NCI-H226 (cell line): ENCODE data around the gene LTB4R2.
"Not testable (repeated sequence)": the region's sequence is repeated elsewhere in the genome, so short reads cannot be mapped to it uniquely, and the experiment has no call there.

Source experiments
- DNase-seq: peaks from one replicate; pipeline ENCODE4 v3.0.0-alpha.2; 2015

The LTB4R2 gene

DNA sequence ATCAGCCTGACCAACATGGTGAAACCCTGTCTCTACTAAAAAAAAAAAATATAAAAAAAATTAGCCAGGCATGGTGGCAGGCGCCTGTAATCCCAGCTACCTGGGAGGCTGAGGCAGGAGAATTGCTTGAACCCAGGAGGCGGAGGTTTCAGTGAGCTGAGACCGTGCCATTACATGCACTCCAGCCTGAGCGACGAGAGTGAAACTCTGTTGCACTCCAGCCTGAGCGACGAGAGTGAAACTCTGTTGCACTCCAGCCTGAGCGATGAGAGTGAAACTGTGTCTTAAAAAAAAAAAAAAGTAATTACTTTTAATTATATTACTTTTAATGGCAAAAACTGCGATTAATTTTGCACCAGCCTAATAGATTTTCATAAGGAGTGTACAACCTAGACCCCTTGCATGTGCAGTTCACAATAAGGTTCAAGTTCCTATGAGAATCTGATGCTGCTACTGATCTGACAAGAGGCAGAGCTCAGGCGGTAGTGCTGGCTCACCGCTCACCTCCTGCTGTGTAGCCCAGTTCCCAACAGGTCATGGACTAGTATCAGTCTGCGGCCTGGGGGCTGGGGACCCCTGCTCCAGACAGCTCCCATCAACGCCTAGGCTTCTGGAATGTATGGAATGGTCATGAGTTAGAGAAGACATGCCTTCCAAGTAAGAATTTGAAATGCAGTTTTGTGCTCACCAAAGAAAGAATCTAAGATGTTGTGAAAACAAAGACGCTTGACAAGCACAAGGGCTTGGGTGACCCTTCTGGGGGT, 11.5 kb downstream of the LTB4R2 start:
- DNase-seq: no peak

DNA sequence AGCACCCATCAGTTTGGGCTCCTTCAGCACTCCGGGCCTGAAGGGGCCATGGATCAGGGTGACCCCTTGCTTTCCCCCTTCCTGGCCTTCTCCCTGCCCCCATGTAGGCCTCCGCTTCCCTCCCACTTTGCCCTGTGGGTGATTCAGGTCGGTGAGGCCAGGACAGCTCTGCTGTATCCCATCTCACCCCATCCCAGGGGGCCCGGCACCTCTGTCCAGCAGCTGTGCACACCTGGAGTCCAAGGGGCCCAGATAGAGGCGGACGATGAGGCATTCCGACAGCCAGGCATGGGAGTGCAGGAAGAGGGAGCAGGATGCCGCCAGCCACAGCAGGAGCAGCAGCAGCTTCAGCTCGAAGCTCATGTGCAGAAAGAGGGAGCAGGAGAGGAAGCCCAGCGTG, 12.7 kb downstream of the LTB4R2 start:
- no peak for DNase-seq

DNA sequence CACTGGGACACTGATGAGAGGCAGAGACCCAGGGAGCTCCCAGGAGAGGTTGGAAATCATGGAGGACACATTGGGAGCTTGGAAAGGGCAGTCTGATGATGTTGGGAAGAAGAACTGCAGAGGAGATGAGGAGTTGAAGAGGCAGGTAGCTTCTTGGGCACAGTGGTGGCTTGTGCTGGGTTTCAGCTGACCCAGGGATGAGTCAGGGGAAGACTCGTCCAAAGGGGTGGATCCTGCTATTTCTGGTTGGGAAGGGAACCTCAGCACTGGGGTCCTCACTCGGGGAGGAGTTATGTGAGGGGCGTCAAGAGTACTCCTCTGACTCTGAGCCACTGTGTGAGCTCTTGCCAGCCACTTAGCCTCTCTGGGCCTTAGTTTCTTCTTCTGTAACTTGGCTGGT, 13.4 kb downstream of the LTB4R2 start:
- no peak for DNase-seq

DNA sequence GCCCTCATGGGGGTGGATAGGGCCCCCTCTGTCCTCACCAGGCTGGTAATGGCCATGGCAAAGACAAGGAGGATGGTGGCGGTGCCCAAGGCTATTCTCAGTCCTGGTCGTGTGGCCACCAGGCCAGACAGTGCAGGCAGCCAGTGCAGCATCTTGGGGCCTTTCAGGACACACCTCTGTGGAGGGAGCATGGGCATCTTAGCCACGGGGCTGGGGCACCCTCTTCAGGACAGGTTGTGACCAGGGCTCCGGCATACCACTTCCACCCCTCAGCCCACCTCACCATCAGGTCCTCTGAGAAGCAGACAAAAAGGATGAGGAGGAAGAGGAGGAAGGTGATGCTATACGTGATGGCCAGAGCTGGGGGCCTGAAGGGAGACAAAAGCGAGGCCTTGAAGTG, 14.1 kb downstream of the LTB4R2 start:
- no peak for DNase-seq

DNA sequence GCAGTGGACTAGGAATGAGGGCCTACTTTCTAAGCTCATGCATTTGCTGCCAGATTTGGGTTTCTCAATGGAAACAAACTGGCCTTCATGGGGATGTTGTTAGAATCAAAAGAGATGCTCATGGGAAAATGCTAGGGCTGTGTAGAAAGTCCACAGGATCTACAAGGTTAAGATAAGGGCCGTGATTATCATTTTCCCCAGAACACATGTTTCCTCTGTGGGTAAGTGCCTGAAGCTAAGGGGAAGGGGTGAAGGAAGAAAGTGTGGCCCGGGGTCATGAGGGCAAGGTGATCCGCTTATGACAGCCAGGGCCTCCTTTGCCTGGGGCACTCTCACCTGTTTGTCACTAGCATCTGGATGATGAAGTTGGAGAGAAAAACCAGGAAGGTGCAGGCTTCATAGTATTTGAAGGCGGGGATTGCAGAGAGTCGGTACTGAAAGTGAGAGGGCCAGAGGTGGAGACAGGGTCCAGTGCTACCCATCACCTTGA, 15.1 kb downstream of the LTB4R2 start:
- DNase-seq: no peak

DNA sequence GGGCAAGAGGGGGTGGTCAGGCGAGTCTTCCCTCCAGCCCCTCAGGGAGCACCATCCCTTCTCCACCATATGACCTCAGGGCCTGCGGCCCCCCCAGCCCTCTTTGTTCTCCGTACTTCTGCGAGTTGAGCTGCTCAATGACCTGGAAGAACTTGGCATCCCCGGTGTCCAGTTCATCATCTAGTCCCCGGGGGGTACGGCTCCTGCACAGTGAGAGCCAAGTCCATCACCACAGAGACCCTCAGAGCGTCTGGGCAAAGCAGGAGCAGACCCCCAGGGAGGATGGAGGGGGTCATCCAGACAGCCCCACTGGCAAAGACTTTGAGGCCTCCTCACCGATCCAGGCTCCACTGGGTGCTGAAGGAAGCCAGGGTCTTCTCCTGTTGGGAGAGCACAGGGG, 16.0 kb downstream of the LTB4R2 start:
- no peak for DNase-seq

DNA sequence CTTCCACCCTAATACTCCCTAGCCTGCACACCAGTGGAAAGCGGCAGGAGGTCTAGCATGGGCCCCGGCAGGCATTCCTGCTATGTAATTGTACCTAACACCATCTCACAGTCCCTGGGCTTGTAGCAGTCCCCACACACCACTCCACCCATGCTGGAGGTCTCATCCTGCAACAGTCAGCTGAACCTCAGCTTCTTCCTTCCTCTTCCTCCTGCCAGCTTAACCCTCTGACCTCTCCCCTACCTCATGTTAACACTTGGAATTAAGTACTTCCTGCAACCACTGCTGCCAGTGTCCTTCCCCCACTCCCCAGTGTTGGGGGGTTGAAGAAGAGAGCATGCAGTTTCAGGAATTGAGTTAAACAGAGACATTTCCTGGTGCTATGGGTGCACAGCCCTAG, 17.4 kb downstream of the LTB4R2 start:
- no peak for DNase-seq

DNA sequence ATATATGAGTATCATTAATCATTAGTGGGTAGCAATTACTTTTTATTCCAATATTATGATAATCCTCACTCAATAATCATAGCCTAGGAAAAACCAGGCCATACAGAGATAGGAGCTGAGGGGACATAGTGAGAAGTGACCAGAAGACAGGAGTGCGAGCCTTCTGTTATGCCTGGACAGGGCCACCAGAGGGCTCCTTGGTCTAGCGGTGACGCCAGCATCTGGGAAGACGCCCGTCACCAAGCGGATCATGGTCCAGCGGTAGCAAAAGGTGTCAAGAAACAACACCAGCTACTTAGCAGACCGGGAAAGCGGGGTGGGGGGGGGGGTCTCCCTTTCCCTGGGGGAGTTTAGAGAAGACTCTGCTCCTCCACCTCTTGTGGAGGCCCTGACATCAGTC, 18.0 kb downstream of the LTB4R2 start:
- DNase-seq: not testable (repeated sequence)

DNA sequence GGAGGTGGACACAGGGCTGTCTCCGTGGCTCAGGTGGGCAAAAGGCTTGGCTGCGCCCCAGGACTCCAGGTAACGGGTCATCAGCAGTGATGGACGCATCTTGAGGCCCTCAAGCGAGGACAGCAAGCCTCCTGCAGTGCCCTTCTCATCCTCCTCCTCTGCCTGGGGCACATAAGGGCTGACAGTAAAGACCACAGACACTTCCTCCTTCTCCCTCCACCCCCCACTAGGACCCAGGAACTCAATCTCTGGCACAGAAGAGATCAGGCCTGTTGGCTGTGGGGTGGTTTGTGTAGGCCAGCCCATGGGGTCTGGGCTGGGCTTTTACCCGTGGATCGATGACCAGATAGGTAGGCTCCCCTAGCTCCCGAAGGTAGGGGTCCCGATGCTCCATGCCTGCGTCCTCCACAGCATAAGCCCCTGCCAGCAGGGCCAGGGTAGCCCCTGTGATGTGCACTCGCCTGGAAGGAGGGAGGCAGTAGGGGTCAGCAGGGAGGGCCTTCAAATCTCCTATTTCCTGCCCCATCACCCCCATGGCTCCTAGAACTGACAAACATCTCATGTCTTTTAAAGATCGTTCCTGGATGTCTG, 19.2 kb downstream of the LTB4R2 start:
- no peak for DNase-seq

DNA sequence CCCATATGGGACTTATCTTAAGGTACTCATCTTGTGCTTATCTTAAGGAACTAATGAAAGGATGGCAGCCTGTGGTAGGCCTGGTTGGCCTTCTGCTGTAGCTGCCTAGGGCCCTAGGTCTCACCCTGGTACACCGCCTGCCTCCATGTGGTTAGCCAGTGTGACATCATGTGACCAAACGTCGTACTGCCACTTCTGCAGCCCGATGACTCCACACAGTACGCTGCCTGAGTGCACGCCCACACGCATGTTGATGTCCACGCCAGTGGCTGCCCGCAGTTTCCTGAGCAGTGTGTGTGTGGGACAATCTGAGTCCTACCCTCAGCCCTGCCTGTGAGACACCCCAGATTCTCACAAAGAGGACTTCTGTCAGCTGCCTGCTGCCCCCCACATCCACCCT, 19.8 kb downstream of the LTB4R2 start:
- DNase-seq: no peak

DNA sequence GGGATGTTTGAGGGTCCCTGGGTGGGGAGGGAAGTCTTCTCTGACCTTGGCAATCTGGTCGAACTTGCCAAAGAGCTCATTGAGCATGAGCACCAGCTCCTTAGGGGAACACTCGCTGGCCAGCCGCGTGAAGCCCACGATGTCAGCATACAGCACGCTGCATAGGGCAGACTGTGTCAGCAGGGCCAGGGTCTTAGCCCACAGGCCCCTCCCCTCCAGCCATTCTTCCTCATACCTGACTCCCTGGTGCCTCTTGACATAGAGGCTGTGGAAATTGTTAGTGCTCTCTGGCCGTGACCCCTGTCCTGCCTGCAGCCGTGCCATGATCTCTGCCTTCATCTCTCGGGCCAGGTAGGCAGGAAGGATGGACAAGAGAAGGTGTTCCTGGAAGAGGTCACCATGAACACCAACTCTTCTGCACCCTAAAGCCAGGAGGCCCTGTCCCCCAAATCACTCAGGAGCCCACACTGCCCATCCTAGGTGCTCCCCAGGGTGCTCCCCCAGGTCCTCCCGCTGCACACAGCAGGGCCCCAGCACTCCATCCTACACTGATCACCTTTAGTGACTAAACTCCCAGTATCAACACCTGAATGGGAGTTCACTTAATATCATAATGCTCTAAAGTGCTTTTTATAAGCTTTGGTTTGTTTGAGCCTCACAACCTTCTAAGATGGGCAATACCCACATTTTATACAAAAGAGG, 21.2 kb downstream of the LTB4R2 start:
- no peak for DNase-seq

DNA sequence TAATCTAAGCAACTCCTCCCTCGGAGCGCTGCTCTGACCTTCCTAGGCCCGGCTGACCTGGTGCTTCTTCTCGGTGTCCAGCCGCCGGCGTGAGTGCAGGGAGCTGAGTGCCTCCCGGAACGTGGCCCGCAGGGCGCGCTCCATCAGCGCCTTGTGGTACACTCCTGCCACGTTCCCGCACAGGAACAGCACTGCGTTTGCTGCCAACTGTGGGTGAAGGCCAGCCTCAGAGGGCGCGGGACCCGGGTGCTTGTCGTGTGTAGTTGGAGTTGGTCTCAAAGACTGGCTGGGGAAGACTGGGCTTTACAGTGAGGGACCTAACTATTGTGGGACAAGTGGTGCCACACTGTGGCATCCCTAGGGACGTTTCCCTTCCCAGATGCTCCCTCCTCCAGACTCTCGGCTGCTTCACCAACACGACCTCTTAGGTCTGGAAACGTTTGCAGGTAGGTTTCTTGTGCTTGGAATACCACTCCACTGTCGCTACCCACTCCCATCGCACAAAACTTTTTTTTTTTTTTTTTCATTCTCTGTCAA, 21.9 kb downstream of the LTB4R2 start:
- no peak for DNase-seq

DNA sequence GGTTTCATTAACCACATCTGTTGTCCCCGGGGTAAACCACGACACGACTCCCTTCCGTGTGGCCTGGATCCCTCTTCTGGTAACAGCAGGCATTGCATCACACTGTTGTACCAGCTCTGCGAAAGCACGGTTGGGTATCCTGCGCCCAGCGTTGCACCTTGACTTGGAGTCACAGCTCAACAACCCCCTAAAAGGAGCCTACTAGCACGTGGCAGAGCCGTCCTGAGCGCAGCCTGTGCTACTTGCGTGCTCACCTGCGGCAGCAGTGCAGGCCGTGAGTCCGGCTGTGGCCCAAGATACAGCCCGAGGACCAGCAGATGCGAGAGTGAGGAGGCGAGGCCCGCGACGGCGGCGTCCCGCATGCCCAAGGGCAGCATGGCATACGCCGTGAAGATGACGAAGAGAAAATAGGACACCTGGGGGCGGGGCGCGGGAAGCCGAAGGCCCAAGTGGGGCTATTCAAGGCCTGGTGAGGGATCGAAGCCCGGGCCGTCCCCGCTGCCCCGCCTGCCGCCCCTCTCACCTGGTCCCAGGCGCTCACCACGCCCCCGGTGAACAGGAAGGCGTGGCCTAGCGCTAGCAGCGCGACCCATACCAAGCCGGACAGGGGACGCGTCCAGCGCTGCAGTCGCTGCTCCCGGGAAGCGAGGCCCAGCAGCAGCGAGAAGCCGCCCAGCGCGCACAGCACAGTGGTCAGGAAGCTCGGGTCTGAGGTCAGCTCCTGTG, 22.5 kb downstream of the LTB4R2 start:
- peak; percentile 20 for DNase-seq

DNA sequence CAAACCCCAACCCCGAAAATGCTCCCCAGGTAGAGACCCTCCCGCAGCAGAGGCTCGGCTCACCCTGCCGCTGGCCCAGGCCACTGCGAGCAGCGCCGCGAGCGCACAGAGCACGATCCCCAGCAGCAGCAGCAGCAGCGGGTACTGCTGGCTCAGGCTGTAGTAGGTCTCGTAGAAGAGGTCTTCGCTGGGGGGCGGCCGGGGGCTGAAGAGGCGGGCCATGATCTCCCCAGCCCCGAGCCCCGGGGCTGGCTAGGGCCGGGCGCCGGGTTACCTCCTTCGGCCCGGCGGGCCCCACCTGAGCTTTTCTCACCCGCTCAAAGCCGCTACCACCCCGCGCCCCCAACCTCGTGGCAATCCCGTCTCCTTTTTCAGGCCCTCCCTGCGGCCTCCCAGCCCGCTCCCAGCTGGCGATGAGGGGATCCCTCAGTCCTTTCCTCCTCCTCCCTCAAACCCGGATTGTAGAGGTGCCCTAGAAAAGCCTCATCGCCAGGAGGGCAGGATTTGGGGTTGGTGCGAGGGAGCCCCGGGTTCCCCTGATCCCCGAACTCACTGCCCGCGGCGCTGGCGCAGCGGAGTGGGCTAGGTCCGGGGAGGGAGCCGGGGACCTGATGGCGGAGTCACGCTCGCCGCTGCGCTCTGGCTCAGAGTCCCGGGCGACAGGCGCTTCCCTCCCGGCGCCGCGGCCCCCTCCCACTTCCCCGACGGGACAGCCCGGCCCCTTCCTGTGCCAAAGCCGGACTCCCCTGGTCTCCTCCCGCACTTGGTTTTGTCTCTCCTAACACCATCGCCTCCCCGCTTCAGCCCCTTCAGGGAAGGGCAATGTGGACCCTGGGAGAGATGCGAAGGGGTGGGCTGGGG, 24.7 kb downstream of the LTB4R2 start, which contains the start of gene ADCY4:
Gene ADCY4 (minus strand): TSS at position 641 of the 861 bp plus-strand sequence. CDS start 419 bp downstream, at position 222.
- DNase-seq: no peak

DNA sequence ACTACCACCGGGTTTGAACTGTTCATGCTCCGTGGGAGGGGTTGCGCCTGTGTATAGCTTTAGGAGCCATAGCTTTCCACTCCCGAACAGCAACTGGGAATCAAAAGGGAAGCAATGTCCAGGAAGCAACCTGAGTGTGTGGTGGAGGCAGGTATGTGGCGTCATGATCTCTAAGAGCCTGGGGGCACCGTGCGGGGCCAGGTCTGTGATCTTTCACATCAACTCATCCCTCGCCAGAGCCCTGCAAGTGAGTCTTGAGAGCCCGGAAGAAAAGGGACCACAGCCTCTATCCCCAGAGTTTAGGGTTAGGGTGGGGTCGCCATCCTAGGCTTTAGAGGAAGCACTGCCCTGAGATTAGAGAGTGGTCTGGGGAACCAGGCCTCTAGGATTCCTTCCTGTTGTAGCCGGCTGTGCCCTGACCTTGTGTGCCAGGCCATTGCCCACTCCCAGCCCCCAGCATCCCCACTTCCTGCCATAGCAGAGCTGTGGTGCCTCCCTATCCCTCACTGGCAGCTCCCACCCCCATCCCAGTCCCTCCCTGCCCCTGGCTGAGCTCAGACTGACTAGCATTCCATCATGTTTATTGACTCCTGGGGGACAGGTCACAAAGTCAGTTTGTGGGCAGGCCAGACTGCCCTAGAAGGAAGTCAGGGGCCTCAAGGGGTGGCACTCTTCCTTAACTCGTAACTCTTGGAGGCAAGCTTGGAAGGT, 25.7 kb downstream of the LTB4R2 start:
- DNase-seq: no peak

DNA sequence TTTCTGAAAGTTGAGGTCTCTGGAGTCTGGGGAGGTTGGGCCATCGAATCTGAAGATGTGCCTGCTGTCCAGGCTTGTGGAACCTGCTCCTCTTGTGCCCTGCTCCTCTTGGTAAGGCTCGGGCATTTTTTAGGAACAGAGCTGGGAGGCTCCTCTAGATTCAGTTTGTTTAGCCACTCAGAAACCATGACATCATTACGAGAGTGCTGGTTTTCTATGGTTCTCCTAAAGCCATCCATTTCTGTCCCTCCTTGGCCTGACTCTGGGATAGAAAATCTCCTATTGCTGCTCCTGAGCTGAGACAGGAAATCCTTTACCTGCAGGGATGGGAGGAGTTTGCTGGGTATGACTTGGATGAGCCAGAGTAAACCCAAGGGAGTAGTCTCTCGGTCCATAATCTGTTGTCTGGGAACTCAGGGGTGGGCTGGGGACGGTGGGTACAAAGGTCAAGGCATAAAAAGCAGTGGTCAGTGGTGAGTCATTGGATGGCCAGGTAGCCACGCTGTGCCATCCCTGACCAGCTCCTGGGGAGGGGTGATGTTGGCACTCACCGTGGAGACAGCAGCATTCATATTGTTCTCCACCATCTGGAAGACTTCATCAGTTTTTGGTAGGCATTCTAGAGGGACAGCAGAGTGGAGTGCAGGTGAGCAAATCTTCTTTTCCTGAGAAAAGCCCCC, 27.3 kb downstream of the LTB4R2 start:
- no peak for DNase-seq

DNA sequence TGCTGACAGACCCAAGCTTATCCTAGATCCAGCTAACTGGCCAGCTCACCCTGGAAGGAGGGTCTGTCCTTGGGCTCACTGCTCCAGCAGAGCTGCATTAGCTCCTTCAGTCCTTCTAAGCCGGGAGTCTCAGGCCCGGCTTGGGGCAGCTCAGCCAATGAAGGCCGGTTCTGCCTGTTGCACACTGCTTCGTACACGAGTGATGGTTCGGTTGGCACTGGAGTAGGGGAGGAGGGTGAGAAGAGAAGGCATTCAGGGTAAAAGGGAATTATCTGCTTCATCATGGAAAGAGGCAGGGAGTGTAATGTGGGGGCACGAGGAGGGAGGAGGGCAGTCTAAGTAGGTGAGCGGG, 27.9 kb downstream of the LTB4R2 start:
- no peak for DNase-seq

DNA sequence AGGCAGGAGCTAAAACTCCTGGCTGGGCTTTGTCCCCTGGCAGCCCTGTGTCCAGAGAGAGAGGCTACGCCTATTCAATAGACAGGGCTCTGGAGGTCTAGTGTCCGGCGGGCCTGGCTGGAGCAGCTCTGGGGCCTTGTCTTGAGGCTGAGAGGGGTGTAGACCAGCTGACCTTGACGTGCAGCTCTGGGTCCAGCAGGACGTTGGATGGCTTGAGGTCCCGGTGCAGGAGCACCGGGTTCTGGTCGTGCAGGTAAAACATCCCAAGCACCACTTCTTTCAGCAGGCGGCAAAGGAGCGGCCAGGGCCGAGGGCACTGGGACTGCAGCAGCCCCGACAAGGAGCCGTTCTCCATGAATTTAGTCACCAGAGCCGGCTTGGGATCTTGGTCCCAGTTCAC, 28.9 kb downstream of the LTB4R2 start:
- DNase-seq: no peak

DNA sequence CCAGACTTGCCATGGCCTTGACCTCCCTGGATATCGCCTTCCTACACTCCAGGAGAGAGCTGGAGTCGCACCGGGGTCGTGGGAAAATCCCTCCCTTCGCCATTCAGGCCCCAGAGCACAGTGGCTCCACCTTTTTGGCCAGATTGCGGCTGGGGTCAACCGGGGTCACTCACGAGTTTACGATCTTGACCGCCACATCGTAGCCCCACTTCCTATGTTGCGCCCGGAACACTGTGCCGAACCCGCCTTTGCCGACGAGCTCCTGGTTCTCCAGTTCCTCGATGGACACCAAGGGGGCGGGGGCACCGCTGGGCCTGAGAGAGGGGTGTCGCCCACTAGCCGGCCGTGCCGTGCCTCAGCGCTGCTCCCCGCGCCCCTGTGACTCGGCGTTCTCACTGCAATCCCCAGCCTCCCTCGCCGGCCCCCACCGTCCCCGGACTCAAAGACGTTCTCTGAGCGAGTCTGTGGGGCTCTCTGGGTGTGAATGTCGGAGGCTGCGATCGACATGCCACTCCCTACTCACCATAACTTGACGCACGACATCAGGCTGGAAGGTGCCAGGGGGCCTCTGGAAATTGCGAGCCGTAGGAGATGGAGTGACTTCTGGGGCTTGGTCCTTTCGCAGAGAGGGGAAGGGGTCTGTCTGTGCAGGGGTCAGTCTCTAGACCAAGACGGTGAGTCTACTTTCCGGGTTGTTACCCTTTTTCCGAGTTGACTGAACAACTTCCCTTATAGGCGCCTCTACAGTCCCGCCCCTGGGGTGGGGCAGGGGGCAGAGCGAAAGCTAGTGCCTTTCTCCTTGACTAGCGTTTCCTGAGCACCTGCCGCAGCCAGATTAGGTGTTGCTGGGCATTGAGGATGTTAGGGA, 29.6 kb downstream of the LTB4R2 start, which contains the start of gene RIPK3:
Gene RIPK3 (minus strand): TSS at position 708 of the 868 bp plus-strand sequence. CDS start 165 bp downstream, at position 543.
- DNase-seq: no peak

DNA sequence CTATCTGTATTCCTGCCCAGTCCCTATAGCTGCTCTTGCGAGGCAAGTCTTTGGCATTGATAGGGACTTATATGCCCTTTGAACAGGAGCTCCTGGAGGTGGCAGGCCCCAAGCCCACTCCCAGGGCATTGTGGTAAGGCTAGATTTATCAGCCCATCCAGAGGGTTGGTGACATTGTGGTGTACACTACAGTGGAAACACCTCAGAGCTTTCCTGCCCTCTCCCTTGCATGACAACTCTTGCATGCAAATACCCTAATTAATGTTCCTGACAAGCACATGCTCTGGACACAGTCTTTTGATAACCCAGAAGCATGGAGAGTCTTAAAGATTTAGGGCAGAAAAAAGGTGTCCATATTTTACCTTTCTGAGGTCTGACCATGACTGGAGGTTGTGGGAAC, 30.7 kb downstream of the LTB4R2 start:
- DNase-seq: no peak
